ENCODE data around the gene DDO. TPM values are rescaled to one million over a fixed set of nuclear protein-coding genes. Genes with fewer than 3 reads are reported as not detected.

The DDO gene
- total RNA-seq, 1 donor from 2014 or later, result 0.32 TPM

DNA sequence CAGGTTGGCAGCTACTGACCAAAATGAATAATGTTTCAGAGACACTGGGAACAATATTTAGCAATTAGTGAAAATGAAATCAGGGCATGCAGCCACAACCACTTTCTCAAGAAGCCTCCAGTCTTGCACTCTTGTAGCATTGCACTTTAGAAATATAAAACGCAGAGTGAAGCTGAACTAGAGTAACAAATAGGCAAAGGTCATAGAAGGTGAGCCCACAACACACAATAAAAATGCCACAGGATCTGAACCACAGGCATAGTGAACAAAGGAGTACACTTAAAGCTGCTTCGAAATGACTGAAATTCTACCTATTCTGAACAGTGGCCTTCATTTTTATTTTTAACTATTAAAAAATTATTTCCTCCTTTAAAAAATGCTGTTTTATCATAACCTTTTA, 25.0 kb downstream of the DDO start:
- Histone ChIP-seq H3K9me3 (no peaks in the 10 kb centered on the region), H3K27me3 (no peaks in the 10 kb centered on the region), H3K27ac (no peak overlapping the region), H3K4me1 (no peaks in the 10 kb centered on the region), H3K4me3 (no peak overlapping the region), H3K36me3 (no peaks in the 10 kb centered on the region)
- TF ChIP-seq, protein P1, sequence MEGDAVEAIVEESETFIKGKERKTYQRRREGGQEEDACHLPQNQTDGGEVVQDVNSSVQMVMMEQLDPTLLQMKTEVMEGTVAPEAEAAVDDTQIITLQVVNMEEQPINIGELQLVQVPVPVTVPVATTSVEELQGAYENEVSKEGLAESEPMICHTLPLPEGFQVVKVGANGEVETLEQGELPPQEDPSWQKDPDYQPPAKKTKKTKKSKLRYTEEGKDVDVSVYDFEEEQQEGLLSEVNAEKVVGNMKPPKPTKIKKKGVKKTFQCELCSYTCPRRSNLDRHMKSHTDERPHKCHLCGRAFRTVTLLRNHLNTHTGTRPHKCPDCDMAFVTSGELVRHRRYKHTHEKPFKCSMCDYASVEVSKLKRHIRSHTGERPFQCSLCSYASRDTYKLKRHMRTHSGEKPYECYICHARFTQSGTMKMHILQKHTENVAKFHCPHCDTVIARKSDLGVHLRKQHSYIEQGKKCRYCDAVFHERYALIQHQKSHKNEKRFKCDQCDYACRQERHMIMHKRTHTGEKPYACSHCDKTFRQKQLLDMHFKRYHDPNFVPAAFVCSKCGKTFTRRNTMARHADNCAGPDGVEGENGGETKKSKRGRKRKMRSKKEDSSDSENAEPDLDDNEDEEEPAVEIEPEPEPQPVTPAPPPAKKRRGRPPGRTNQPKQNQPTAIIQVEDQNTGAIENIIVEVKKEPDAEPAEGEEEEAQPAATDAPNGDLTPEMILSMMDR (IDR thresholded peaks at IDR 0.05), result no peak
- intact Hi-C loops (cut with DNase I), result loop anchor here (5.0 to 10.0 kb wide), 2 partner anchors 63 to 336 kb away; no protein-coding TSS in a partner anchor
- no peak for DNase-seq (ENCODE audit: low spot score in 2 of 2)

- DNase-seq (ENCODE audit: low spot score in 2 of 2), result no peak
- H3K27me3 ChIP-seq, result no peaks in the 10 kb centered on the region
- H3K9me3 ChIP-seq, result no peaks in the 10 kb centered on the region
- H3K4me3 ChIP-seq, result no peak overlapping the region
- TF ChIP-seq, protein P1 (IDR thresholded peaks at IDR 0.05), result no peak
- no peak overlapping the region for H3K27ac ChIP-seq
- no peaks in the 10 kb centered on the region for H3K36me3 ChIP-seq
- H3K4me1 ChIP-seq, result no peaks in the 10 kb centered on the region
- intact Hi-C loops (cut with DNase I), result loop anchor here (5.0 to 10.0 kb wide), 2 partner anchors 63 to 335 kb away; no protein-coding TSS in a partner anchor
Observed at GRCh38 chr6:110389689-110390382, 25.5 kb downstream of the DDO start.

DNA sequence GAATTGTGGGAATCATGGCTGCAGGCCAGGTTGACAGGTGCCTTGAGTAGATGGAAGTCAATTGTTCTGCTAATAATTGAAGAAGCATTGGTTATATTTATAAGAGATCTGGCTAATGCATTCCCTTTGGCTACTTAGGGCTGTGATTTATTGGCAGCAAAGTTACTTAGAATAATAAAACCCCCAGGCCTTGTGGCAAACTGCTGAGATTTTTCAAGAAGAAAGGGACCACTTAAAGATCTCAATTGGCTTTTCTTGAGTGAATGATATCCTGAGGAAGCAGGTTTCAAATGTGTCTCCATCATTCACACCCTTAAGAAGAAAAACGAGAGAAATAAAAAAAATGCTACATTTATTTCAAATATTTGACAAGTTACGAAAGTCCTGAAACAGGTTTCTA, 27.4 kb downstream of the DDO start:
- Histone ChIP-seq H3K9me3 (no peaks in the 10 kb centered on the region), H3K4me1 (no peaks in the 10 kb centered on the region), H3K36me3 (no peaks in the 10 kb centered on the region), H3K27me3 (no peaks in the 10 kb centered on the region), H3K27ac (no peak overlapping the region), H3K4me3 (no peak overlapping the region)
- DNase-seq (ENCODE audit: low spot score in 2 of 2), result no peak
- TF ChIP-seq, protein P1 (IDR thresholded peaks at IDR 0.05), result no peak
- intact Hi-C loops (cut with DNase I), result no loop called here

DNA sequence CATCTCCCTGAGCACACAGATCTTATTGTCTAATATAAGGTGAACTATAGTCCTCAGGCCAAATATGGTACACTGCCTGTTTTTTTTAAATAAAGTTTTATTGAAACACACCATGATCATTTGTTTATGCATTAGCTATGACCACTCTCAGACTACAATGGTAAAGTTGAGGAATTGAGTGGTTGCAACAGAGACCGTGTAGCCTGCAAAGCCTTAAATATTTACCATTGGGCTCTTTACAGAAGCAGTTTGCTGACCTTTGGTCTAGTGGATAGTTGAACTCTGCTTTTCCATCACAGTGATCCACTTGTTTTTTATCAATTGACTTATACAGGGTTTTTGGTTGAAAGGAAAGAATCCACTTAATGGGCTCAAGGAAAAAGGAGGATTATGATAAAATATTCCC, 29.9 kb downstream of the DDO start:
- no peaks in the 10 kb centered on the region for H3K36me3 ChIP-seq
- H3K27me3 ChIP-seq, result no peaks in the 10 kb centered on the region
- no peak overlapping the region for H3K27ac ChIP-seq
- TF ChIP-seq, protein P1 (IDR thresholded peaks at IDR 0.05), result no peak
- H3K9me3 ChIP-seq, result no peaks in the 10 kb centered on the region
- intact Hi-C loops (cut with DNase I), result no loop called here
- no peak for DNase-seq (ENCODE audit: low spot score in 2 of 2)
- H3K4me3 ChIP-seq, result no peak overlapping the region
- H3K4me1 ChIP-seq, result no peaks in the 10 kb centered on the region

- Histone ChIP-seq H3K4me1 (no peaks in the 10 kb centered on the region), H3K4me3 (no peak overlapping the region), H3K27ac (no peak overlapping the region), H3K27me3 (no peaks in the 10 kb centered on the region), H3K9me3 (no peaks in the 10 kb centered on the region), H3K36me3 (no peaks in the 10 kb centered on the region)
- intact Hi-C loops (cut with DNase I), result no loop called here
- TF ChIP-seq, protein P1 (IDR thresholded peaks at IDR 0.05), result no peak
- DNase-seq (ENCODE audit: low spot score in 2 of 2), result no peak
Observed at GRCh38 chr6:110378552-110378951, 36.8 kb downstream of the DDO start.
